ENCODE results near the gene CD44.
A peak's percentile ranks its signal among the peaks of the same experiment; 100 is the strongest.

Gene CD44

DNA sequence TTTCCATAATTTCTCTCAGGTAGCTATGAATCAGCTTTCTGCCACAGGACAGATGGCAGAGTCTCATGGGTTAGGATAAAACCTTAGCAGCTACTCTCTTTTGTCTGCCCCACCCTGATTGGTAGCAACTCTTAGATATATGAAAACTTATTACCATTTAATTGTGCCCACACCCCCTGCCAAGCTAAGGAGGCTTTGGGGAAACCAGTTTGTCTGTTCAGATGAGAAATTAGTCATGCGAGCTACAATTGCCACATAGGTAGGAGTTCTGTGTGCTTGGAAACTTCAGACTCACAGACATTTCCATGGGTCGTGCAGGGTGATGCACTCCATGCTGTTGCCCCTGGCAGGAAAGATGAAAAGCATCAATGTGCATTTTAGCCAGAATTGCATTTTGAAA is 39.9 kb downstream of the CD44 start:
- H3K27ac ChIP-seq (ENCODE audit: low read length) = peak overlapping the region; percentile 62
- peak overlapping the region; percentile 37 for H3K4me2 ChIP-seq (ENCODE audit: low read length)
- H2AFZ ChIP-seq (ENCODE audit: low read depth, low read length) = no peak overlapping the region
- H3K9ac ChIP-seq (ENCODE audit: low read length) = no peak overlapping the region
- H3K36me3 ChIP-seq (replicated peaks; ENCODE audit: low read depth, low read length) = peaks cover 85% of the 10 kb centered on the region
- H3K79me2 ChIP-seq (ENCODE audit: low read length) = peaks cover 92% of the 10 kb centered on the region
- TF ChIP-seq, protein P1, sequence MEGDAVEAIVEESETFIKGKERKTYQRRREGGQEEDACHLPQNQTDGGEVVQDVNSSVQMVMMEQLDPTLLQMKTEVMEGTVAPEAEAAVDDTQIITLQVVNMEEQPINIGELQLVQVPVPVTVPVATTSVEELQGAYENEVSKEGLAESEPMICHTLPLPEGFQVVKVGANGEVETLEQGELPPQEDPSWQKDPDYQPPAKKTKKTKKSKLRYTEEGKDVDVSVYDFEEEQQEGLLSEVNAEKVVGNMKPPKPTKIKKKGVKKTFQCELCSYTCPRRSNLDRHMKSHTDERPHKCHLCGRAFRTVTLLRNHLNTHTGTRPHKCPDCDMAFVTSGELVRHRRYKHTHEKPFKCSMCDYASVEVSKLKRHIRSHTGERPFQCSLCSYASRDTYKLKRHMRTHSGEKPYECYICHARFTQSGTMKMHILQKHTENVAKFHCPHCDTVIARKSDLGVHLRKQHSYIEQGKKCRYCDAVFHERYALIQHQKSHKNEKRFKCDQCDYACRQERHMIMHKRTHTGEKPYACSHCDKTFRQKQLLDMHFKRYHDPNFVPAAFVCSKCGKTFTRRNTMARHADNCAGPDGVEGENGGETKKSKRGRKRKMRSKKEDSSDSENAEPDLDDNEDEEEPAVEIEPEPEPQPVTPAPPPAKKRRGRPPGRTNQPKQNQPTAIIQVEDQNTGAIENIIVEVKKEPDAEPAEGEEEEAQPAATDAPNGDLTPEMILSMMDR (IDR thresholded peaks at IDR 0.05; ENCODE audit: low read depth, low read length) = no peak
- no peak for TF ChIP-seq EZH2phosphoT487 (IDR thresholded peaks at IDR 0.05; ENCODE audit: low read depth)
- no peaks in the 10 kb centered on the region for H3K27me3 ChIP-seq (ENCODE audit: low read depth, low read length)
- no peaks in the 10 kb centered on the region for H3K9me3 ChIP-seq (ENCODE audit: insufficient read depth, low read length)
- no peak overlapping the region for H3K4me3 ChIP-seq (ENCODE audit: low read length)
- H4K20me1 ChIP-seq (ENCODE audit: insufficient read depth, low read length) = peaks cover 90% of the 10 kb centered on the region
- H3K4me1 ChIP-seq (ENCODE audit: low read length) = peaks cover 89% of the 10 kb centered on the region

DNA sequence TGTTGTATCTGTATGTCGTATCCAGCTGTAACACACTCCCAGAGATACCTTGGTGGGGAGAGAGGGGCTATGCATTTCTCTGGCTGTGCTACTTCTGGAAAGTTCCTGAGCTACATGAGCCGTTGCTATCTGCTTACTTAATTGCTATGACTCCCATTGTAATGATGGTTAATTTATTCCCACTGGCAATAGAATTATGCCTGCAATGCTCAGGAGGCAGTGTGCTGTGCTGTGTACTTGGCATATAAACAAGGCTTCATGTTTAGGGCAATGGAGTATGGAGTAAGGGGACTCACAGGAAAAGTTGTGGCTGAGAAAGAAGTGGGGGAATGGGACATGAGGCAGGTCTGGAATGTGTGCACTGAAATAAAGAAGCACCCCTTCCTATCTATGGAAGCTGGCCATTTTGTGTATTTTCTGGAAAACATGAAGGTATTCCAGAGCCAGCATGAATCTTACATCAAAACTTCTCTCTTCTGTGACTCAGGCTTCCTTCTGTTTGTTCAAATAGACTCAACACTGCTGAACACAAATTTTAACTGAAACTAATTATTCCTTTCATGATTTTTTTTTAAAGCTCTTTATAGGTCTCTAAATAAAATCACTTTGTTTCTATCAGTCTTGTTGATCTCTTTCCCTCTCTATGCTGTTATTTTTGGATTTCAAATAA is 40.6 kb downstream of the CD44 start:
- Histone ChIP-seq H3K4me2 (ENCODE audit: low read length) (peak overlapping the region; percentile 8; the same call in 1 of the 2 replicates), H2AFZ (ENCODE audit: low read depth, low read length) (no peak overlapping the region), H3K27ac (ENCODE audit: low read length) (peak overlapping the region; percentile 62), H3K9me3 (ENCODE audit: insufficient read depth, low read length) (no peaks in the 10 kb centered on the region), H3K27me3 (ENCODE audit: low read depth, low read length) (no peaks in the 10 kb centered on the region), H3K9ac (ENCODE audit: low read length) (no peak overlapping the region), H3K4me1 (ENCODE audit: low read length) (peaks cover 89% of the 10 kb centered on the region), H4K20me1 (ENCODE audit: insufficient read depth, low read length) (peaks cover 90% of the 10 kb centered on the region), H3K4me3 (ENCODE audit: low read length) (no peak overlapping the region), H3K79me2 (ENCODE audit: low read length) (peaks cover 92% of the 10 kb centered on the region), H3K36me3 (replicated peaks; ENCODE audit: low read depth, low read length) (peaks cover 85% of the 10 kb centered on the region)
- TF ChIP-seq, protein P1 (IDR thresholded peaks at IDR 0.05; ENCODE audit: low read depth, low read length) = no peak
- TF ChIP-seq EZH2phosphoT487 (IDR thresholded peaks at IDR 0.05; ENCODE audit: low read depth) = no peak

DNA sequence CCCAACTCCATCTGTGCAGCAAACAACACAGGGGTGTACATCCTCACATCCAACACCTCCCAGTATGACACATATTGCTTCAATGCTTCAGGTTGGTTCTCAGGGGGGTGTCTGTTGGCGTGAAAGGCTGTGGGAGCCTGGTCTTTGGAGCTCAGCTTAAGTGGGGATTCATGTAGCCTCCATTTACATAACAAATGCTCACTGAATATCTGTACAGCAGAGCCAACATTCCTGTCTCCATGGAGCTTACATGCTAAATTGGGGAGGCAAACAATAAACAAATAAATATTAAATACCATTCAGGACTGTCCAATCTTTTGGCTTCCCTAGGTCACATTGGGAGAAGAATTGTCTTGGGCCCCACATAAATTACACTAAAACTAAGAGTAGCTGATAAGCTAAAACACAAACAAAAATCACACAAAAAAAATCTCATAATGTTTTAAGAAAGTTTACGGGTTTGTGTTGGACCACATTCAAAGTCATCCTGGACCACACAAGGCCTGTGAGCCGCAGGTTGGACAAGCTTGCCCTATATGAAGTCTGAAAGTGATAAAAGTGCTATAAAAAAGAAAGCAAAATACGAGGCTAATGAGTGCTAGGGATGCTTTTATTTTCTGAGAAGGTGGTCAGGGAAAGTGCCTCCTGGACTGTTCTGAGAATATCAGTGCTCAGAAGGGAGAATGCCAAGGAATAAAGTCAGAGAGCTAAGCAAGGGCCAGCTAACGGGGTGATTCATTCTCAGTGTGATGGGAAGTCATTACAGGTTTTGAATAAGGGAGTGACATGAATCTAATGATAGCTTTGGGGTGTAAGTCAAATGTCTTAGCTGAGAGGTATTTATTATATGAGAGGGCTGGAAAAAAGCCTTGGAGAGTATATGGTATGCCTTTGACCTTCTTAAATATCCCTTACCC is 41.6 kb downstream of the CD44 start:
- H2AFZ ChIP-seq (ENCODE audit: low read depth, low read length) = no peak overlapping the region
- no peak overlapping the region for H3K9ac ChIP-seq (ENCODE audit: low read length)
- peak overlapping the region; percentile 62 for H3K27ac ChIP-seq (ENCODE audit: low read length)
- peak overlapping the region; percentile 11; the same call in 1 of the 2 replicates for H3K4me2 ChIP-seq (ENCODE audit: low read length)
- no peaks in the 10 kb centered on the region for H3K9me3 ChIP-seq (ENCODE audit: insufficient read depth, low read length)
- H3K36me3 ChIP-seq (replicated peaks; ENCODE audit: low read depth, low read length) = peaks cover 85% of the 10 kb centered on the region
- no peak overlapping the region for H3K4me3 ChIP-seq (ENCODE audit: low read length)
- no peaks in the 10 kb centered on the region for H3K27me3 ChIP-seq (ENCODE audit: low read depth, low read length)
- no peak for TF ChIP-seq EZH2phosphoT487 (IDR thresholded peaks at IDR 0.05; ENCODE audit: low read depth)
- TF ChIP-seq, protein P1 (IDR thresholded peaks at IDR 0.05; ENCODE audit: low read depth, low read length) = no peak
- H3K79me2 ChIP-seq (ENCODE audit: low read length) = peaks cover 92% of the 10 kb centered on the region
- peaks cover 90% of the 10 kb centered on the region for H4K20me1 ChIP-seq (ENCODE audit: insufficient read depth, low read length)
- H3K4me1 ChIP-seq (ENCODE audit: low read length) = peaks cover 89% of the 10 kb centered on the region
